Measurements from ENCODE around the gene TMEM139.
A peak's percentile ranks its signal among the peaks of the same experiment; 100 is the strongest.
"Not testable (repeated sequence)": the region's sequence is repeated elsewhere in the genome, so short reads cannot be mapped to it uniquely, and the experiment has no call there.

TMEM139 gene

GRCh38 chr7:143261901-143262300, 22.9 kb upstream of the TMEM139 start:
- DNase-seq, result no peak

- peak; percentile 73 for DNase-seq
Observed at GRCh38 chr7:143263266-143264195, 21.2 kb upstream of the TMEM139 start, which contains the start of gene GSTK1. Gene GSTK1, plus strand, starts transcription at chr7:143263441. Its CDS starts 73 bp downstream, at chr7:143263514.

- not testable (repeated sequence) for DNase-seq
Observed at GRCh38 chr7:143264196-143264568, 20.6 kb upstream of the TMEM139 start.

- no peak for DNase-seq
Observed at GRCh38 chr7:143265017-143265693, 19.6 kb upstream of the TMEM139 start.

GRCh38 chr7:143269251-143269650, 15.5 kb upstream of the TMEM139 start:
- DNase-seq, result no peak

GRCh38 chr7:143271240-143271639, 13.5 kb upstream of the TMEM139 start:
- no peak for DNase-seq

GRCh38 chr7:143272871-143273270, 11.9 kb upstream of the TMEM139 start:
- no peak for DNase-seq

GRCh38 chr7:143279186-143280098, 5.3 kb upstream of the TMEM139 start:
- no peak for DNase-seq

- DNase-seq, result no peak
Observed at GRCh38 chr7:143280160-143280559, 4.6 kb upstream of the TMEM139 start.

GRCh38 chr7:143280566-143280965, 4.2 kb upstream of the TMEM139 start:
- DNase-seq, result no peak

- no peak for DNase-seq
Observed at GRCh38 chr7:143281529-143281928, 3.2 kb upstream of the TMEM139 start.

GRCh38 chr7:143282124-143282523, 2.6 kb upstream of the TMEM139 start:
- DNase-seq, result no peak

GRCh38 chr7:143283381-143283780, 1.4 kb upstream of the TMEM139 start:
- DNase-seq, result no peak

- no peak for DNase-seq
Observed at GRCh38 chr7:143285470-143285778, 666 bp downstream of the TMEM139 start.

- no peak for DNase-seq
Observed at GRCh38 chr7:143285806-143286521, 1.2 kb downstream of the TMEM139 start.

- no peak for DNase-seq
Observed at GRCh38 chr7:143286522-143286890, 1.7 kb downstream of the TMEM139 start.

- no peak for DNase-seq
Observed at GRCh38 chr7:143287339-143287934, 2.7 kb downstream of the TMEM139 start.

GRCh38 chr7:143287935-143288826, 3.4 kb downstream of the TMEM139 start, which contains the start of gene CASP2:
Gene CASP2, plus strand, starts transcription at chr7:143288351. Its CDS starts 105 bp downstream, at chr7:143288456.
- peak; percentile 98 for DNase-seq

- no peak for DNase-seq
Observed at GRCh38 chr7:143288836-143289235, 4.1 kb downstream of the TMEM139 start.

- DNase-seq, result no peak
Observed at GRCh38 chr7:143289421-143289820, 4.7 kb downstream of the TMEM139 start.

- DNase-seq, result not testable (repeated sequence)
Observed at GRCh38 chr7:143289888-143290287, 5.1 kb downstream of the TMEM139 start.
